NCI-H748 treated with DMSO at 0.1 percent for 48 hours (cell line): ENCODE data around the gene PTPRN.
"Not testable (repeated sequence)": the region's sequence is repeated elsewhere in the genome, so short reads cannot be mapped to it uniquely, and the experiment has no call there.

Experiments
- DNase-seq: peaks from one replicate; lab custom pipeline; 2025; lab: John Stamatoyannopoulos, UW

PTPRN gene

GRCh38 chr2:219309278-219309677, at the start of gene PTPRN:
PTPRN (minus strand) TSS chr2:219309401; CDS start chr2:219309332, 69 bp downstream.
- DNase-seq, result peak; percentile 63

DNA sequence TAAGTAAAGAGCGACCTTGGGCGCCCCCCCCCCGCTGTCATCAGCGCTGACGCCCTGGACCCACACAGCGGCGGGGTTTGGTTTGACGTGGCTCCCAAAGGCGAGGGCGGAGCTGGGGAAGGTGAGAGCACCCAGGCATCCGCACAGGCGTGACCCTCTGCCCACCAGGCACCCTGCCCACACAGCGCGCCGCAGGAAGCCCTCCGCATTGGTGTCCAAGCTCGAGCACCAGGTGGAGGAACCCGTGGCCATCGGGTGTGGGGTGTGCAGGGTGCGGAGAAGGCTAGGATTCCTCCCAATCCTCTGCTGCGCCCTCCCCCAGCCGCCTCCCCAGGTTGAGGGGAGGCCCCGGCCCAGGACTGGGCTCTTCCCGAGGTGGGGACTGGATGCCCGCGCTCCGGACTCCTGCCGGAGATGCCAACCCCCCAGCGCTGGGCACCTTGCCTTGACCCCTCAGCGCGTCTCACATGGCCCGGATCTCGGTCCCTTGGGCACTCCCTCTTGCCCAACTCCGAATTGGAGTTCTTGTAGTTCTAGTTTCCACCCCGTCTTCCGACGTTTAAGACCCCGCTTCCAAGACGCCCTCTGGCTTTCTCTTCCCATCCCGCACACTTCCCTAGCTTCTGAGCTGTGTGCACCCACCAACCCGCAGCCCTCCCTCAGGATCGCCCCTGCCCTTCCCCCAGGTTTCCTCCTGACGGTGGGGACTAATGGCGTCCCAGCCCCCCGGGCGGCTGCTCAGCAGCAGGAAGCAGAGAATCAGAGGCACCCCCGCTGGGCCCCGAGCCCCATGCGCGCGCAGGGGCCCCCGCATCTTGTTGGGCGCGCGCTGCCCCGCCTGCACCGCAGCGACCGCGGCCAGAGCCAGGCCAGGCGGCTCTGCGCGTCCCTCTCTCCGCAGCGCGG, 49.2 kb upstream of the PTPRN start:
- no peak for DNase-seq

DNA sequence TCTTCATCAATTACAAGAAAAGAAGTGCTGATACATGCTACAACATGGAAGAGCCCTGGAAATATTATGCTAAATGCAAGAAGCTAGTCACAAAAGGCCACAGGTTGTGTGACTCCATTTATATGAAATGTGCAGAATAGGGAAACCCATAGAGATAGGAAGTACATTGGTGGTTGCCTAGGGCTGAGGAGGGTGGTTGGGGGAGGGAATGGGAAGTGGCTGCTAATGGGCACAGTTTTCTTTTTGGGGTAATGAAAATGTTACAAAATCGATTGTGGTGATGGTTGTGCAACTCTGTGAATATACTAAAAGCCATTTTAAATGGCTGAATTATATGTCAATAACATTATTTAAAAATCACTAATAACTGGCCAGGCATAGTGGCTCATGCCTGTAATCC, 47.6 kb upstream of the PTPRN start:
- DNase-seq, result no peak

DNA sequence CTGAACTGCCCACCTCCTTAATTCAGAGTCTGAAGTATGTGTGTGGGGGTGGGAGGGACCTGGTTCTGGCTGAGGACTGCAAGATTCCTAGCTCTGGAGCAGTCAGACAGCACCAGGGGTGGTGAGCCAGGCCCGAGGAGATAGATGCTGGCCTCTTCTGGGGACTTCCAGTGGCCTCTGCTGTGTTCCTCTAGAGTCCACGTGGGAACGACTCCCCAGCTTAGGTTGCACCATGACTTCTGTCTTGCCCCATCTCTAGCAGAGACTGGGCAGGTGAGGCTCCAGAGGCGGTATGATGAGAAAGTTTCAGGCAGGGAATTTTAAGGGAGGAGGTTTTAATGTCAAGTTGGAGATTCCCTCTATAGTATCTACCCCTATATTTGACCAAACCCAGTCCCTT, 45.4 kb upstream of the PTPRN start:
- DNase-seq, result no peak

GRCh38 chr2:219353129-219353528, 43.9 kb upstream of the PTPRN start:
- no peak for DNase-seq

GRCh38 chr2:219352448-219353023, 43.3 kb upstream of the PTPRN start:
- peak; percentile 65 for DNase-seq

- DNase-seq, result no peak
Measured at GRCh38 chr2:219350710-219351221, 41.6 kb upstream of the PTPRN start.

DNA sequence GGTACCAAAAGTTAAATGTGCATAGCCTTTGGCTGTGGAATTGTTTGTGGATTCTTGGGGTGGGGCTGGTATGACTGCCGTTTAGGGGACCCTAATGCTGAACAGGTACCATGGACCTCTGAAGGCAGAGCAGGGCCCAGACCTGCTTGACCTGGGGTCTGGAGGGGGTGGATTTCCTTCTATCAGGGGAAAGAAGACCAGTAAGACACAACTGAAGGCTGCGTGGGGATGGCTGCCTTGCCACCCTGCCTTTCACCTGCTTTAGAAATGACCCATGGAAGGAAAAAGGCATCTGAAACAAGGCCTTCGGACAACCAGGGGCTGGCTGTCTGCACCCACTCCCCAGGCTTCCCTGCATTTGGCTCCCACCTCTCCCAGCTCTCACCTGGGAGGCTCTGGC, 41.0 kb upstream of the PTPRN start:
- DNase-seq, result no peak

- DNase-seq, result no peak
Measured at GRCh38 chr2:219344751-219345430, 35.7 kb upstream of the PTPRN start.

DNA sequence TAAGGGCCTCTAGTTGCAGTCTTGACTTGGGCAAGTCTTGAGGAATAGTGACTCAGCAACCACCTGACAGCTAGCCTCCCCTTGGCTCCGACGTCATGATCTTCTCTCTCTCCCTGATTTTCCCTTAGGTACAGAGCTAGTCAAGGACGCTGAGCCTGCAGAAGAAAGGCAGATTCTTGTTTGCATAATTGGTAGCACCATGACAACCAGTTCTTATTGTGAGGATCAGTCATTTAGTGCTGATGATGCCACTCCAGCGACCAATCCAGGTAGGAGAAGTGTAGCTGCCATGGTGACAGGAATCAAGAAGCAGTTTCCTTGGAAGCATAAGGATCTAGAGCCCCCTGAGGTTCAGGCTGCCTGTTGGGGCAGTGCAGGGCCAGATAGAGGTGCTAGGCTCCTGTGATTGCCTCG, 26.2 kb upstream of the PTPRN start:
- no peak for DNase-seq

DNA sequence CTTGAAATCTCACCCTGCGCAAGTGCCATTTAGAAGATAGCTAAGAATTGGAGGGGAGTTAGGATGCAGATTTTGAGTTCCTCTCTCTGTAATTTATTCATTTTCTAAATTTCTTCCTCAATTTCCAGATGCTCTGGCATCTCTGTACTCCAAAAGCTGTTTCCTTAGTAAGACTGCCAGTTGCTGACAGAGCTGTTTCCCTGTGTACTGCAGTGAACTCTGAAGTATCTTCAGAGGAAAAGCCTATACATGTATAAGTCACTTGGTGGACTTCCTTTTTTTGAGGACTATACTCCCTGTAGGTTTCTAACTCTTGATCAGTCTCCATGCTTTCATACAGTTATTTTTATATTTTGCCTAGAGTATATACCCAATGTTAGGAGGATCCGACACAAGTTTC, 24.9 kb upstream of the PTPRN start:
- DNase-seq, result no peak

DNA sequence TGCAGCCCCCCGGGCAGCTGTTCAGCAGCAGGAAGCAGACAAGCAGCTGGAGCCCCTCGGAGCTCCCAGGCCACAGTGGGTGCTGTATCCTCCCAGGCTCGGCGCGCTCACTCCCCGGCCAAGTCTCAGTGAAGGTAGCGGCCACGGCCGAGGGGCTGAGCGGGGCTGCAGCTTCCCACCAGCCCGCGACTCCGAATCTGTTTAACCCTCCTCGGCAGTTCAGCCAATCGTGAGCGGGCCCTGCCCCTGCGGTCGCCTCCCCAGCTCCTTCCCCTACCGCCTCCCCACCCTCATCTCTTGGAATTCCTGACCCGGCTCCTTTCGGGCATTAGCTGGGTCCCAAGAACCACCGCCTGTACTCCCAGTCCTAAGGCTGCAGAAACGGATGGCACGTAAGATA, 23.3 kb upstream of the PTPRN start, which contains the start of gene RESP18:
Gene RESP18, minus strand, starts transcription at position 203 of the 400 bp plus-strand sequence.
- DNase-seq, result no peak

GRCh38 chr2:219331560-219332213, 22.5 kb upstream of the PTPRN start:
- no peak for DNase-seq

- DNase-seq, result no peak
Measured at GRCh38 chr2:219327719-219328118, 18.5 kb upstream of the PTPRN start.

DNA sequence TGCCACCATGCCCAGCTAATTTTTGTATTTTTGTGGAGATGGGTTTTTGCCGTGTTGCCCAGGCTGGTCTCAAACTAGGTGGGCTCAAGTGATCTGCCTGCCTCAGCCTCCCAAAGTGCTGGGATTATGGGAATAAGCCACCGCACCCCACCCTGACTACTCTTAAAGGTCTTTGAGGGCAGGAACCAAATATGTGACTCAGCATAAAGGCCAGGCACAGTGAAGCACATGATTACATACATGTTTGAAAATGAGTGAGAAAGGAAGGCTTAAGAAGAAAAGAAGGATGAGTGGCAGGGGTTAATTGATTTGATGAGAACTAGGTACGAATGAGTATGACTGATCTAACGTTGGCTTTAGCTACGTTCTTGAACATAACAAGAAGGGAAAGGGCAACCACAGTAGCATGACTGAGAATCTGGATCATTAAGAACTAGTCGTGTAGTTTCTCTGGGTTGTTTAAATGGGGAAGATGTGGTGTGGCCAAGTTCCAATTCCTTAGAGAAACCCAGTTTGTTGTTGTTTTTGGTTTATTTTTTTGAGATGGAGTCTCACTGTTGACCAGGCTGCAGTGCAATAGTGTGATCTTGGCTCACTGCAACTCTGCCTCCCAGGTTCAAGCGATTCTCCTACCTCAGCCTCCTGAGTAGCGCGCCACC, 16.6 kb upstream of the PTPRN start:
- no peak for DNase-seq

GRCh38 chr2:219325136-219325535, 15.9 kb upstream of the PTPRN start:
- DNase-seq, result no peak

- no peak for DNase-seq
Measured at GRCh38 chr2:219323434-219323833, 14.2 kb upstream of the PTPRN start.

- no peak for DNase-seq
Measured at GRCh38 chr2:219314804-219315468, 5.7 kb upstream of the PTPRN start.

DNA sequence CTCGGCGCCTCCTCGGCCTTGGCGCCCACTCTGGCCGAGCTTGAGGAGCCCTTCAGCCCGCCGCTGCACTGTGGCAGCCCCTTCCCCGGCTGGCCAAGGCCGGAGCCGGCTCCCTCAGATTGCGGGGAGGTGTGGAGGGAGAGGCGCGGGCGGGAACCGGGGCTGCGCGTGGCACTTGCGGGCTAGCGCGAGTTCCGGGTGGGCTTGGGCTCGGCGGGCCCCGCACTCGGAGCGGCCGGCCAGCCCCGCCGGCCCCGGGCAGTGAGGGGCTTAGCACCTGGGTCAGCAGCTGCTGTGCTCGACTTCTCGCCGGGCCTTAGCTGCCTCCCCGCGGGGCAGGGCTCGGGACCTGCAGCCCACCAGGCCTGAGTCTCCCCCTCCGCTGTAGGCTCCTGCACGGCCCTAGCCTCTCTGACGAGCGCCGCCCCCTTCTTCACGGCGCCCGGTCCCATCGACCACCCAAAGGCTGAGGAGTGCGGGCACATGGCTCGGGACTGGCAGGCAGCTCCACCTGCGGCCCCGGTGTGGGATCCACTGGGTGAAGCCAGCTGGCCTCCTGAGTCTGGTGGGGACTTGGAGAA, 3.6 kb upstream of the PTPRN start:
- not testable (repeated sequence) for DNase-seq
